Muscle of back (tissue), 11 donors: ENCODE measurements around the gene CCL19. TPM values are rescaled to one million over a fixed set of nuclear protein-coding genes. Genes with fewer than 3 reads are reported as not detected.

Source experiments
- DNase-seq, 3 donors: peaks; one replicate each; pipeline versions ENCODE4 v3.0.0 to v3.0.0-alpha.2; 2013
- polyA plus RNA-seq, 10 donors: library from polyadenylated mRNA; unstranded; fragments of 120-200 nt; gene quantifications; one replicate each; pipeline ENCODE4 v1.2.1, GENCODE V29; 2013; ENCODE audit not compliant: insufficient read length in 10 of 10

CCL19 gene
- polyA plus RNA-seq, 10 donors = 1.5 to 12.3 (median 6.0) TPM; not detected in 6

DNA sequence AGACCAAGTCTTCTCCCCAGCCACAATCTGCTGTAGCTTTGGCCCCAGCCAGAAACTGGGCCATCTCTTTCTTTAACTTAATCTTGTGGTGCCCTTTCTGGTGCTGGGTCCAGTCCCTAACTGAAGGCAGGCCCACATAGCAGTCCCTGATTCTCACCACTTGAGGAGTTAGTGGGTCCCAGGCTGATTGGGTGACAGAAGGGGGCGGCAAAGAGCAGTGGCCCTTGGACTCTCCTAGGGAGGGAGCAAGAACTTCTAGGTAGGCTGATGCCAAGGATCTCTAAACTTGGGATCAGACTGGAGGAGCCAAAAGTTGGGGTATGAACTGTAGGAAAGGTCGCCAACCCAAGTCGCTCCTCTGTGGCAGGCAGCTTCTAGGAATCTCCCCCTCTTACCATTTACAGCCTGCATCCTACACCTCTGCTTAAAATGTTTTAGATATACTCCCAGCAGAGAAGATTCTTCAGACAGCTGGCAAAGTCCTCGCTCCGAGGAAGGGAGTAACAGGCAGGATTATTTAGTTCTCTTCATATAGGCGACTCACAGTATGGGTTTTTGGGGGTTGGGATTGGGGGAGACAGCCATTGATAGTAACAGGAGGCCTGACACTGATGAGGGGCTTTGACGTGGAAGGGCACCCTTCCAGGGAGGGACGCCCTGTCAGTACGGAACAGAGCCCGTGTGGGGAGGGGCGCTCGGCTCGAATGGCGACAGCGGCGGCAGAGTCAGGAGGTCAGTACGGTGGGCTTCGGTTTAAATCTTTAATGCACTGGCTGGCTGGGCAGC is 26.6 kb downstream of the CCL19 start:
- DNase-seq = peak; percentile 51 to 87 (median 79)

DNA sequence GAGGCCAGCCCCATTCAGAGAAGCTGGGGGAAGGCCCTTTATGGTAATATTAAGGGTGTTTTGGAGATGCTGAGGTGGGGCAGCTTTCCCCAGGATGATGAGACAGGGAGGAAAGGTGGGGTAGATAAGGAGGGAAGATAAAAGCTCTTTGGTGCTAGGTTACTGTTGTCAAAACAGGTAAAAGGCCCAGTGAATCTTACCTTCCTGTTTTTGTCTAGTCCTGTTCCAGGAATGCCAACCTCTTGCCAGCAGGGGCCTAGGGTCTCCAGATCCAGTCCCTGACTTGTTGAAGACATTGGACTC is 27.8 kb downstream of the CCL19 start:
- DNase-seq = no peak

DNA sequence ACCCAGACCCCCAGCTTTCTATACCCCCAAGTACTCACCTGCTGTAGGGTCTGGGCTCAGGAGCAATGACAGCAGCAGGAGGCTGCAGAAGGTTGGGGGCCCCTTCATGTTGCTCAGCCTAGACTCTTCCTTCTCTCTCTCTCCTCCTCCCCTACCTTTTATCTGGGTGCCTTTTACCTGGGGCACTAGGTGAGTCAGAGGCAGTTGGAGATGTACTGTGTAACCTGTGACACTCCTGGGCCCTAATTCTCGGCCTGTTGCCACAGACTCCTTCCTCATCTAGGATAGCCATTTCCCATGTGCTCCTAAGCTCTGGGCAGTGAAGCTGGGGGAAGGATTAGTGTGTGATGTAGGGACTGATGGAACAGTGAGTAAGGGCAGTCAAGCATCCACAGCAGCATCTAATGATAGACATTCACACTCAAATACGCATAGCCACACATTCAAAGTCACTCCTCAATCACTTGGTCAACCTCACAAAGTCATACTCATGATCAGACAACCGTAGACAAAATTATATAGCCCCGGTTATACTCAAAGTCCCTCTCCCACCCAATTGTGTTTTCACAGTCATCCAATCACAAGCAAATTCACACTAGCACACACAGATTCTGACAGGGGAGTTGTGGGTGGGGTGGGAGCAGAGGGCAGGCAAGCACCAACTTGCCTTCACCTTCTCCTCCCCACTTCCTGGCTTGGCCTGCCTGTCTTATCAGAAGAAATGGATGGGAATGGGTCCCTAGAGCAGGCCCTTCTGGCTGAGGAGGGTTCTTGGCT is 28.4 kb downstream of the CCL19 start, which contains the start of gene CCL27:
CCL27 (minus strand) TSS at position 132 of the 777 bp plus-strand sequence; CDS start at position 108, 24 bp downstream.
- DNase-seq = no peak

DNA sequence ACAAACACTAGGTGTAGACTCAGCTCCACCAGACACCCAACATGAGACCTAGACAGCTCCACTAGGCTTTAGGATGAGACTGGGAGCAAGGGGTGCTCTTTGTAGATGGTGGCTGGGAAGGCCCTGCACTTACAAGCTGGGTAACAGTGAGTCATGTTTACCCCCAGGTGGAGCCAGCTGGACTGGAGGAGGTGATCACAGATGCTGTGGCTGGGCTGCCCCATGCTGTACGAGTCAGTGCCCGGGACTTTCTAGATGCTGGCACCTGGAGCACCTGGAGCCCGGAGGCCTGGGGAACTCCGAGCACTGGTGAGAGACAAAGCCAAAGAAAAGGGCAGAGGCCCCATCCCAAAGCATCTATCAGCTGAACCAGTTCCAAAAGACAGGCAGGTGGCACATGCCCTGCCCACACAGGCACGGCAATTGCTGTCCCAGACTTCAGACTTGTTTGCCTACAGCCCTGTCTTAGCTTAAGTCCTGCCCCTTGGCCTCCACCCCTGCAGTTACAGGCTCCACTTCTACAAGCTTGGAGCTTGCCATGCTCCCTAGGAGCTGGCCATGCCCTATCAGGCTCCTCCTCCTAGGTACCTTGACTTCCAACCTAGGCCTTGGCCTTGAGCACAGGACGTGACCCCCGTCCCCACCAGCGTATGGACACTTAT is 31.4 kb downstream of the CCL19 start:
- no peak for DNase-seq

DNA sequence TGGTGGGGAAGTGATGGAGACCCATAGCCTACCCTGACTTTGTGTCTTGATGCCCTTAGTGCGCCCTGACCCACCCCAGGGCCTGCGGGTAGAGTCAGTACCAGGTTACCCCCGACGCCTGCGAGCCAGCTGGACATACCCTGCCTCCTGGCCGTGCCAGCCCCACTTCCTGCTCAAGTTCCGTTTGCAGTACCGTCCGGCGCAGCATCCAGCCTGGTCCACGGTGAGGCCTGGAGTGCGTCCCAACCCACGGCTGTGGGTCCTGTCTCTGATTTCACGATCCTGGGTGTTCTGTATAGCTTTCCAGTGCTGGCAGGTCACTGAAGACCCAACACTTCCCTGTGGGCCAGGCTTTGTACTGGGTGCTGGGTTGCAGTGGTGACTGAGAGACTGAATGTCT is 32.6 kb downstream of the CCL19 start:
- no peak for DNase-seq

DNA sequence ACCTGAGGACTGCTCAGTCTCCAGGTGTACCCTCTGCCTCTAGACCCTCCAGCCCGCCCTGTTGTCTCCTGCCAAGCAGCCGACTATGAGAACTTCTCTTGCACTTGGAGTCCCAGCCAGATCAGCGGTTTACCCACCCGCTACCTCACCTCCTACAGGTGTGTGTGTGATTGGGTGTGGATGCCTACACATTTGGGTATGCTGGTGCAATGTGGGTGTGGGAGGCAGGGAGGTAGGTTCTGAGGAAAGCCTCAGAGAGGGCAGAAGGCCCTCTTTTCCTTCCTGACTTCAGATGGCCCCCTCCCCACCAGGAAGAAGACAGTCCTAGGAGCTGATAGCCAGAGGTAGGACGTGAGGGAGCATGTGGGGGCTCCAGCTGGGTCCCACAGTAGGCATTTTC is 34.1 kb downstream of the CCL19 start:
- DNase-seq = no peak

DNA sequence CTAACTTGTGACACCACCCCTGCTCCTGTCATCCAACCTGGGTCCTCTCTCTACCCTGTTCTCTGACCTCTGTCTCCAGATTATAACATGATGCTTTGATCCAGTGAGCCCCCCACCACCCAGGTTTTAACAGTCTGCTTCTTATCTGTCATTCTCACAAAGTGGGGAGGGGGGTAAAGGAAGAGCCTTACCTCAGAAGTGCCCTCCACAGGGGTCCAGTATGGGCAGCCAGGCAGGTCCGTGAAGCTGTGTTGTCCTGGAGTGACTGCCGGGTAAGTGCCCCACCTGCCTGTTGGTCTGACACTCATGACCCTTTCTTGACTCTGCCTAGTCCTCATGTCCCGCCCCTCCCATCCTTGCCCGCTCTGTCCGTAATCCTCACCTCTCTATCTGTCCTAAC is 35.7 kb downstream of the CCL19 start:
- no peak for DNase-seq

DNA sequence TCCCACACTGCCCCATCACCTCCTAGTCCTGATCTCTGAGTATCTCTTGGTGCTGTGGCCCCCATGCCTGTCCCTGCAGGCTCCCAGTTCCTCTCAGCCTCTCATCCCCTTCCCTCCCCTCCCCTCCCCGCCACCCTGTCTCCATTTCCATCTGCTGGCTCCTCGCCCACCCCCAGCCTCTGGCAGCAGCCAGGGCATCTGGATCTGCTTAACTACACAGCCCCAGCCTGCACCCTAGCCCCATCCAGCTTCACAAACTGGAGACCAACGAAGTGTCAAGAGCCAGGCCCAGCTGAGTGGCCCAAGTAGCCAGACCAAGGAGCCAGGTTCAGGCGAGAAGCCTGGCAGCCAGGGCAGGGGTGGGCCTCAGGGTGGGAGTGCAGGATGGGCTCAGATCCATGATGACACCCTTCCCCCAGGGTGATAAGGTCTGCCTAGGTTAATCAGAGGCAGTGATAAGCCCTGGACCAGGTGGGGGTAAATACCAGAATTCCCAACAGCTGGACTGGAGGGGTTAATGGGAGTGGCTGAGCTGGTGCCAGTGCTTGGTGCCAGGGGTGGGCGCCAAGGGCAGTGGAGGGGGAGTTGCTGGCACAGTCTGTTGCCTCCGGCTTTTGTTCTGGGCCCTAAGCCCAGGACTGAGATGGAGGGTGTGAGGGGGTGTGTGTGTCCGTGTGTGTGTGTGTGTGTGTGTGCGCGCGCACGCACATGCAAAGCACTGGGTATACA is 36.6 kb downstream of the CCL19 start:
- peak; percentile 75 to 91 (median 84) for DNase-seq

DNA sequence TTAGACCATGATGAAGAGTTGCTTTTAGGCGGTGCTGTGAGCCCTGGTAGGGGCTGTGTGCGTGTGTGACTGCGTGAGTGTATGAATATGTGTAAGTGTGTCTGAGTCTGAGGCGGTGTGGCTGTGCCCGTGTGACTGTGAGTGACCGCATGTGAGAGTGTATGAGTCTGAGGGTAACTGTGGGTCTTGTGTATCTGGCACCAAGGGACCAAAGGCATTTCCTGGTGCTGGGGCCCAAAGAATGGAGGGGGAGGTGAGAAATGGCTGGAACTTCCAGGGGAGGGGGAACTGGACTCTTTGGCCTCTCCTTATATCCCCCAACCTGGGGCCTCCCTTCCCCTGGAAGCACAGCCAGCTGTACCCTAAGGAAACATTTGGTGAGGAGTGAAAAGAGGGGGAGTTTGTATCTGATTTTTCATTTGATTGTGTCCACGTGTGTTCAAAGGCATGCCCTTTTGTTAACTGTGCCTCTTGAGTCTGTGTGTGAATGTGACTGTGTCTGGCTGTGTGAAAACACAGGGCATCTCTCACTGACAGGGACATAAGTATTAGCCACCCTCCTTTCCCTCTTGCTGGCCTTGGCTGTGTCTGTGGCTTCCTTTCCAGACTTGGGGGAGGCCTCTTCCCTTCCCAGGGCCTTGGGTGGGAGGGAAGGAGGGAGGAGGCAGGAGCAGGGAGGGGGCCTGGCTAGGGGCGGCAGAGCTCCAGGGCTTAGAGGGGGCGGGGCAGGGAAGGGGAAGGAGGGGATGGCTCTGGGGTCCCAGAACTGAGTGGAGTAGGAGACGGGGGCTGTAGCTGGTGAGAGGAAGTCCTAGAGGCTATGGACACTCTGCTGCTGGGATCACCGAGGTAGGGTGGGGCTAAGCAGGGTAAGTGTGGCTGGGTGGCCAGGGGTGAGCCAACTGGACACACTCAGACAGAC is 37.7 kb downstream of the CCL19 start:
- DNase-seq = peak; percentile 54 to 92 (median 79)

DNA sequence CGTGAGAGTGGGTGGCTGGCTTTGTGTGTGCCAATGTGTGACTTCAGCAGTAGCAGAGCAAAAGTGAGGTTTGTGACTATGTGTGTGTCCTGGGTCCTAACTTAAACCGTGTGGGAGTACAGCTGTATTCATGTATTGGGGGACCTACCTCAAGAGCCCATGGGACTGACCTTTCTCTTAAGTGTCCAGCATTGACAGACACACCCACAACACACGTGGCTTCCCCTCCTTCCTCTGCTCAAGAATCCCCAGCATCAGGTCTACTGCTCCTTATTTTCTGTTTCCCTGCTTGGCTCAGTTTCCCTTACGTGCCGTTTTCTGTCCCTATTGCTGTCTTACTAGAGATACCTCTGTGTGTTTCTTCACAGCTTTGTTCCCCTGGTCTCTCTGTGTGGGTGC is 38.5 kb downstream of the CCL19 start:
- peak in 1 of 3 donors; percentile 55 for DNase-seq

DNA sequence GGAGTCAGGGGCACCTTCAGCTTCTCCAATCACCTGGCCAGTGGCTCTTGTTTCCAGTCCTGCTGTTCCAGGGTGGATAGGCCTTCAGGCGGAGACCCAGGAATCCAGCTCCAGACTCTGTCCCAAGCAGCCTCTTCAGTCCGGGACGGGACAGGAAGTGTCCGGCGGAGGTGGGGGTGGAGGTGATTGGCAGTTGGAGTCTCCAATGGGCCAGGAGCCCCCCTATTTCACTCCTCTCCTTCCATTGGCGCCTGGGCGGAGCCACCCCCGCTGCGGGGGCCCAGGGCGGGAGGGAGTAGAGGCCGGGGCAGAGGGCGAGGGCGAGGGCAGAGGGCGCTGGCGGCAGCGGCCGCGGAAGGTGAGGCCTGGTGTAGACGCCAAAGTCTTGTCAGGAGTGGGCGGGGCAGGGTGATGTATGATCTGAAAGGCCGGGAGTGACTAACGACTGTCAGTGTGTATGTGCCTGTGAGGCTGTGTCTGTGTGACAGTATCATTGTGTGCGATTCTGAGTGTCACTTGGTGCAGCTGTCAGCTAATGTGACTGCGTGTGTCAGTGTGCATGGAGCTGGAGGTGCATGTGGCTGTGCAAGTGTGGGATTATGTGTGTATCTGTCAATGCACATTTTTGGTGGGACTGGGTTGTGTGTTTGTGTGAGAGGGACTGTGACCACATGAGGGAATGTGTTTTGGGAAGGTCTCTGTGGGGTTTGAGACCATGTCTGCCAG is 39.0 kb downstream of the CCL19 start, which contains the start of gene IL11RA:
IL11RA (plus strand) TSS at position 310 of the 726 bp plus-strand sequence. CDS start 3,033 bp downstream, outside the sequence.
- peak; percentile 90 to 96 (median 91) for DNase-seq

DNA sequence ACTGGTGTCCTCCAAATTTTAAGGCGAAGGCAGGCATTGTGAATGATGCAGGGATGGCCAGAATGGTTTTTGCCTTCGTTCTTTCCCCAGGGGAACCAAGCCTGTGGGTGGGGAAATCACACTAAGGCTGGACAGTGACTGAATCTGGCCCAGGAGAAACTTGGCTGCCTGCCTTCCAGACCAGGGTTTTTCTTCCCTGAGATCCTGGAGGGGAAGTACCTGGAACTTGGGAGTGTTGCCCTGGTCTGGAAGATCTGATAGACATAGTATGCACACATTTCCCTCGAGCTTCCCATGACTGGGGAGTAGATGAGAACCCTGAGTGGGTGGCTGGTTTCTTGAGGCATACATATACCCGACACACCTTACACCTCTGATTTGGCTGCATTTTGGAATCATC is 39.8 kb downstream of the CCL19 start:
- DNase-seq = peak in 1 of 3 donors; percentile 37

DNA sequence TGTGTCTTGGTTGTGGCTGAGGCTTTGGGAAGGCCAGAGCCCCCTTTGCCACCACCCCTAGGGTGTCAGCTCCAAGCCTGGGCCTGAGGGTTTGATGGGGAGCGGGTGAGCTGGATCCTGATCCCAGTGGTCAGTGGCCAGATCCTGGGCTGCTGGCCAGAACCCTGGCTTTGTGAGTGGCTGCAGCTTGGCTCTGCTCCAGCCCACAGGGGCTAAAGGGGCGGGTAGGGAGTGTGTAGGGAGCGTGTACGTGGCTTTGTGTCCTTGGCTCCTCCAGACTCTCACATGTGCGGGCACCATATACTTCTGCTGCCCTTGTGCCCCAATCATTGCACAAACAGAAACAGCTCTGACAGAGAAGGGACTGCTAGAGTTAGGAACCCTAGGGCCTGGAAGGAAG is 40.3 kb downstream of the CCL19 start:
- DNase-seq = peak in 1 of 3 donors; percentile 29

DNA sequence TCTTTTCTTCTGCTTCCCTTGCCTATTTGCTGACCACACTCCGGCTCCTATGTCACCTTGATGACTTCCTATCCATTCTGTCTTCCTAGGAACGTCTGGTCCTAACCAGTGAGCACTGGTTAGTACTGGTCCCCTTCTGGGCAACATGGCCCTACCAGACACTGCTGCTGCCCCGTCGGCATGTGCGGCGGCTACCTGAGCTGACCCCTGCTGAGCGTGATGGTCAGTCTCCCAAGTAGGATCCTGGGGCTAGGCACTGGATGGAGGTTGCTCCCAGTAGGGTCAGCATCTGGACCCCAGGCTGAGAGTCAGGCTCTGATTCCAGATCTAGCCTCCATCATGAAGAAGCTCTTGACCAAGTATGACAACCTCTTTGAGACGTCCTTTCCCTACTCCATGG is 42.4 kb downstream of the CCL19 start:
- no peak for DNase-seq

DNA sequence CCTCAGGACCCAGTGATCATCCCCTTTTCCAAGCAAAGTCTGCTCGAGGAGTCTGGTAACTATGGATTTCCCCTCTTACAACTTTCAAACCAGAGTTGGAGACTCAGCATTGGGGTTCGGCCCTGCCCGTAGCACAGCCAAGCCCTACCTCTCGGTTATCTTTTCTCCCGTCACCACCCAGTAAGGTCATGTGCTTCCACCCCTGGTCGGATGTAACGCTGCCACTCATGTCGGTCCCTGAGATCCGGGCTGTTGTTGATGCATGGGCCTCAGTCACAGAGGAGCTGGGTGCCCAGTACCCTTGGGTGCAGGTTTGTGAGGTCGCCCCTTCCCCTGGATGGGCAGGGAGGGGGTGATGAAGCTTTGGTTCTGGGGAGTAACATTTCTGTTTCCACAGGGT is 43.4 kb downstream of the CCL19 start:
- DNase-seq = no peak

DNA sequence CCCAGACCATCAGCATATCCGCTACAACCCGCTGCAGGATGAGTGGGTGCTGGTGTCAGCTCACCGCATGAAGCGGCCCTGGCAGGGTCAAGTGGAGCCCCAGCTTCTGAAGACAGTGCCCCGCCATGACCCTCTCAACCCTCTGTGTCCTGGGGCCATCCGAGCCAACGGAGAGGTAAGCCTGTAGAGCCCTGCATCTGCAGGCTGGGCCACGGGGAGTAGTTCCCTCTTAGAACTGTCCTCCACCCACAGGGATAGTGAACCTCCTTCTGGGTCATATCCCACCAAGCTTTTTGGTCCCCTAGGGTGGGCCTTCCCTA is 44.0 kb downstream of the CCL19 start:
- DNase-seq = no peak

DNA sequence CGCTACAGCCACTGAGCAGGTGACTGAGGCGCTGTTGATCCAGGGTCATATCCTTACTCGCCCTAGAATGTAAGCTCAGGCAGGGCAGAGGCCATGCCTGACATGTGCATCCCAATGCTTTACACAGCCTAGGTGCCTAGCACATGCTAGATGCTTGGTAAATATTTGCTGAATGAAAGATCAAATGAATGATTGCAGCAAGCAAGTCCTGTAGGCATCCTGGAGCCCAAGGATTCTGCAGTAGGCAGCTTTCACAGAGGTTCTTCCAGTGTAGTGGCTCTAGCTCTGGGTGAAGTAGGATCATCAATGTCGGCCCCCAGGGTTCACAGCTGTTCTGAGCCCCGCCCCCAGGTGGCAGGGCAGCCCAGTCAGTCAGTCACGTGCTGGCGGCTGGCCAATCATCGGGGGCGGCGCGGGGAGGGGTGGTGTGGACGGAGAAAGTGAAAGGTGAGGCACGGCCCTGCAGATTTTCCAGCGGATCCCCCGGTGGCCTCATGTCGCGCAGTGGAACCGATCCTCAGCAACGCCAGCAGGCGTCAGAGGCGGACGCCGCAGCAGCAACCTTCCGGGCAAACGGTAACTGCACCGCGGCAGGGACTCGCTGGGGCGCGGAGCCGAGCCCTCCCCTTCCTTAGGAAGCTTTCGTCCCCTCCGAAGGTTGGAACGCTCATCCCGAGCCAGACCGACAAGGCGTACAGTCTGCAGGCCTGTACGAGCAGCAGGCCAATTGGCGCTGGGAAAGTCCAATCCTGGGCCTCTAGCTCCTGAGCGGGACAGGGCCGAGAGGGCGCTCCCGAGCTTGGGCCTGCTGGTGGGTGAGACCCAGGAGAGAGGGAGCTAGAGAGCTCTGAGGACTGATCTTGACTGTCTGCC is 44.6 kb downstream of the CCL19 start, which contains the start of gene GALT:
GALT (plus strand) TSS at position 465 of the 873 bp plus-strand sequence; CDS start at position 495, 30 bp downstream.
- peak; percentile 88 to 95 (median 88) for DNase-seq

DNA sequence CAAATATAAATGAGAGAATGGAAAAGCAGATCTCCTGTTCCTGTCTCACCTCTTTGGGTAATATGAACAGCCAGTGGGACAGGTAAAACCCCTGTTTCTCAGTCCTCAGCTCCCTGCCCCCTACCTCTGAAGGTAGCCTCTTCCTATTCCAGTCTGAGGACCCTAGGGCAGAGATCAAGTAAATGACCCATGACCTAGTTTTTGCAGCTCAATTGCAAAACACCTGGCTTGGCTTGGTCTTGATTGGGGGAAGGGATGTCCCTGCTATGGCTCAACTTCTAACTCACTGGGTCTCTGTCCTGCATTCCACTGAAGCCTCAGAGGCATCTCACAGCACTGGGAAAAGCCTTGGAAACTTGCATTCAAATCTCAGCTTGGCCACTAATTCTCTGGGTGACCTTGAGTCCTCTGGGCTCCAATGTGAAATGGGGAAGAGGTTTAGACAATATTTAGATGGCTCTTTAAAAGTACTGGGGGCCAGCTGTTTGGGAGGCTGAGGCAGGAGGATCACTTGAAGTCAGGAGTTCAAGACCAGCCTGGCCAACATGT is 46.2 kb downstream of the CCL19 start:
- DNase-seq = no peak

DNA sequence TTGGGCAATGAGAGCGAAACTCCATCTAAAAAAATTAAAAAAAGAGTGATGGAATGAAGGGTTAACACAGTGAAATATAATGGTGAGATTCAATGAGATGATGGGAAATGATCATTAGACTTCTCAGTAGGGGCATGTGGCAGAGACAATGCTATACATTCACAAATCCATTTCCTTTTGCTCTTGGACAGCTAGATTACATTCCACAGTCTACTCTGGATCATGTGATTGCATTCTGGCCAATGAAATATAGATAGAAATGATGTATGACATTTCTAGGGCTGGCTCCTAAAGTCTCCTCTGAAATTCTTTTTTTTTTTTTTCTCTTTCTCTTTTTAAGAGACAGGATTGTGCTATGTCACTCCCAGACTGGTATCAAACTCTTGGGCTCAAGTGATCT is 48.4 kb downstream of the CCL19 start:
- no peak for DNase-seq
